ENCODE results near the gene BORCS6. TPM values are rescaled to one million over a fixed set of nuclear protein-coding genes. Genes with fewer than 3 reads are reported as not detected.
"Not testable (repeated sequence)": the region's sequence is repeated elsewhere in the genome, so short reads cannot be mapped to it uniquely, and the experiment has no call there.

Gene BORCS6
- total RNA-seq (2014; rRNA removed; shearing (Covaris generic)) = 4.0 and 5.5 TPM in 2 replicates
- 5.7 and 9.9 TPM in 2 replicates for polyA plus RNA-seq (2014; cell fraction: nucleus; rRNA removed)

DNA sequence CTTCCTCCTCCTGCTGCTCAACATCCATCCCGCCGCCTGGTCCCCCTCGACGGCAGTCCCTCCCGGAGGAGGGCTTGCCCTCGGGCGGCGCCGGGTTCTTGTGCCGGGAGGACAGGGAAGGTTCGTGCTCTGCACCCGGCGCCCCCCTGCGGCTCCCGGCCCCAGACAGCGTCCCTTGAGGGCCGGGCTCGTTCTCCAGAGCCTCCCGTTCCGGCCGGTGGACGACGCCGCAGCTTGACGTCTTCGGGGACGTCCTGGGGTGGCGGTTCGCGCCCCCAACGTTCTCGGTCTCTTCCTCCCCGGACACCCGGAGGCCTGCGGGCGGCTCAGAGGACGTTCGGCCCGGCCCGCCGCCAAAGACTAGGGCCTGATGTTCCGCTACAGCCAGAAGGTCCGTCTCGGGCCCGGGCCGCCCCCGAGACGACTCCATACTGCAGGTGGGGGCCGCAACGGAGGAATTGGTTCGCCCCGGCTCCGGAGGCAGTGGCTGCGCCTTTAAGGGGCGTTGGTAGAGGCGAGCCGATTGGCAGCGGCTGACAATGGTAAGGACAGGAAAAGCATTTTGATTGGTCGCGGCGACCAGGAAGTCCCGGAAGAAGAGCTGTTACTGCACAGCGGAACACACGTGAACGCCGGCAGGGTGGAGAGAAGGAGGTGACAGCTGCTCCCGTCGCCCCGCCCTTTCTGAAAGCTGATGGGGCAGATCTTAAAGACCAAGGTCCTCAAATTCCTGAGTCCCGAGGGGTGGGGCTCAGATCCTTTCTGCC is at the start of gene BORCS6:
TSS of gene BORCS6 (minus strand) at position 470 of the 767 bp plus-strand sequence. CDS start at position 430, 40 bp downstream.
- peak; percentile 98 for DNase-seq (ENCODE audit: extremely low read depth, low read depth)

- no peak for DNase-seq (ENCODE audit: extremely low read depth, low read depth)
Measured at GRCh38 chr17:8237886-8238285, 47.9 kb upstream of the BORCS6 start.

- no peak for DNase-seq (ENCODE audit: extremely low read depth, low read depth)
Measured at GRCh38 chr17:8237175-8237574, 47.2 kb upstream of the BORCS6 start.

GRCh38 chr17:8235676-8236075 is 45.7 kb upstream of the BORCS6 start:
- DNase-seq (ENCODE audit: extremely low read depth, low read depth) = no peak

GRCh38 chr17:8234361-8235270 is 44.6 kb upstream of the BORCS6 start:
- no peak for DNase-seq (ENCODE audit: extremely low read depth, low read depth)

GRCh38 chr17:8231701-8232100 is 41.7 kb upstream of the BORCS6 start:
- DNase-seq (ENCODE audit: extremely low read depth, low read depth) = no peak

- DNase-seq (ENCODE audit: extremely low read depth, low read depth) = no peak
Measured at GRCh38 chr17:8227238-8227581, 37.2 kb upstream of the BORCS6 start.

DNA sequence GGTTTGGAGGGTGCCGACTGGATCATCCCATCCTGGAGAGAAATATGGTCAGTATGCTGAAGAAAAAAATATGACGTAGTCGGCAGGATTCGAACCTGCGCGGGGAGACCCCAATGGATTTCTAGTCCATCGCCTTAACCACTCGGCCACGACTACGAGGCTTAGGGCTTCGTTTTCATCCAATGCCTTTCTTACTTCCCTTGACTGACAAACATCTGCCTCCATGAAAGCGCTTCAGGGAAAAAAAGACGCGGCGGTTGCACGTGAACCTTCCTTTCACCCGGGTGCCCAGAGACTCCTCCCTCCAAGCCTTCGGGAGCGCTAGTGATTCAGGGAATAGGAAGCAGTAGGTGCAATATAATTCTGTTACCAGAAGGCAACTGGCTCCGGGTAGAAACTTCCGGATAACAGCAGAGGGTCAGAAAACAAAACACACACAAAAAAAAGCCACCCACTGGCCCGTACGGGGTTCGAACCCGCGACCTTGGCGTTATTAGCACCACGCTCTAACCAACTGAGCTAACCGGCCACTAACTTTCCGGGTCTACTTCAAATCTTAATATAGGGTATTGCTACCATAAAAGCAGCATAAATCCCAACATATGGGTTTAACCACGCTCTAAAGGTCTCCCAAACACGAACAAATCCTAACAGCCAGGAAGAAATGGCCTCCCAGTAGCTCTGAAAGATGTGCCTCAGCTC is 36.7 kb upstream of the BORCS6 start:
- DNase-seq (ENCODE audit: extremely low read depth, low read depth) = peak; percentile 95

DNA sequence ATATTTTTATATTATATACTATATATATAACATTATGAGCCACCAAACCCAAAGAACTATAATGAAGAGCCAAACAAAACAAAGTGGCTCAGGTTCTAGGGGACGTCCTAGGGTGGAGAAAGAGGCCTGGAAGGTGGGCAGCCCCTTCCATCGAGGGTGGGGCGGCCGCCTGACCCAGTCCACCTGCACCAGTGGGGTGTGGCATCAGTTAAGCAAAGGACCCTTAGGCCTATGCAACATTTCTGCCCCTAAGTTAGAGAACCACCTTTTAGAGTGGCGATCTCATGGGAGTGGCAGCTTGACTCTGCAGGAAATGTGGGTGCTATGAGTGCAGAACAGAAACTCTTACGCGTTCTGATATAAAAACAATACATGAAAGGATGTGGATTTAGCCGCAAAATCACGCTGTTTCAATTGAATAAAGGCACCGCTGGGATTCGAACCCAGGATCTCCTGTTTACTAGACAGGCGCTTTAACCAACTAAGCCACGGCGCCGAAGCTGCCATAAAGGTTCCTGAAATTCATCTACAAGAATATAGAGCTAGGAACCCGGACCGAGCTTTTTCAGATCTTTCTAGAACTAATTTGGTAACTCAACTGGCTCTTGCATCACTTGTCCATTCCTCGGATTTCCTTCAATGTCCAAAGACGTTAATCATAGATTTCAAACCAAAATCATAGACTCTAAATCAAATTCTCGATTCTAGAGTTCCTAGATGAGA is 36.0 kb upstream of the BORCS6 start:
- peak; percentile 88 for DNase-seq (ENCODE audit: extremely low read depth, low read depth)

DNA sequence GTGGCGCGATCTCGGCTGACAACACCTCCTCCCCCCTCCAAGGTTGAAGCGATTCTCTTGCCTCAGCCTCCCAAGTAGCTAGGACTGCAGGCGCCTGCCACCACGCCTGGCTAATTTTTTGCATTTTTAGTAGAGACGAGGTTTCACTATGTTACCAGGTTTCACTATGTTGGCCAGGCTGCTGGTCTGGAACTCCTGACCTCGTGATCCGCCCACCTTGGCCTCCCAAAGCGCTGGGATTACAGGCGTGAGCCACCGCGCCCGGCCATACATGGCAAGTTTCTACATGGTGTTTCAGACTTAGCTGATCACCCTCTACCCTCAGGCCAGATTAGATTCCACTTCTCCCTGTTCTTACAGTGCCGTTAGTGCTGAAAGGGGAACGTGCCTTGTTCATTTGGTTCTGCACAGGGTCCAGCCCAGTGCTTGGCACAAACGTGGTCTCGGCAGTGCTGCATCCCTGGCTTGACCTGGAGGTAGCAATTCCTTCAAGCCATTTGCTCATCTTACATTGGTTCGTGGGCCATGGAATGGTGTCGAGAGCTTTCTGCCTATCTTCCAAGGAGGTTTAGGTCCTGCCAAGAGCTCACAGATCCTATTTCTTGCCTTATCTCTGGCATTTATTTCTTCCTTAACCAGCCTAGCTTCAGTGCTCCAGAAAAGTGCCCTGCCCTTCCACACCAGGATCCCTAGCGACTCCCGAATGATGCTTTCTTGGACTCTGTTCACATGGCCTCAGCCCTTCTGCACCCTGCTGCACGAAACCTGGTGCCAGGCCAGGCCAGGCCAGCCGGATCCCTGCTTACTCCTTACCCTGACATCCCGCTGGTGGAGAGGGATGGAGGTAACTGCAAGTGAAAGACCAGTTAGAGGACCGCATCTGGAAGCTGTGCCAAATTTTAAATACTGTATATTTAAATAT is 35.2 kb upstream of the BORCS6 start:
- no peak for DNase-seq (ENCODE audit: extremely low read depth, low read depth)

DNA sequence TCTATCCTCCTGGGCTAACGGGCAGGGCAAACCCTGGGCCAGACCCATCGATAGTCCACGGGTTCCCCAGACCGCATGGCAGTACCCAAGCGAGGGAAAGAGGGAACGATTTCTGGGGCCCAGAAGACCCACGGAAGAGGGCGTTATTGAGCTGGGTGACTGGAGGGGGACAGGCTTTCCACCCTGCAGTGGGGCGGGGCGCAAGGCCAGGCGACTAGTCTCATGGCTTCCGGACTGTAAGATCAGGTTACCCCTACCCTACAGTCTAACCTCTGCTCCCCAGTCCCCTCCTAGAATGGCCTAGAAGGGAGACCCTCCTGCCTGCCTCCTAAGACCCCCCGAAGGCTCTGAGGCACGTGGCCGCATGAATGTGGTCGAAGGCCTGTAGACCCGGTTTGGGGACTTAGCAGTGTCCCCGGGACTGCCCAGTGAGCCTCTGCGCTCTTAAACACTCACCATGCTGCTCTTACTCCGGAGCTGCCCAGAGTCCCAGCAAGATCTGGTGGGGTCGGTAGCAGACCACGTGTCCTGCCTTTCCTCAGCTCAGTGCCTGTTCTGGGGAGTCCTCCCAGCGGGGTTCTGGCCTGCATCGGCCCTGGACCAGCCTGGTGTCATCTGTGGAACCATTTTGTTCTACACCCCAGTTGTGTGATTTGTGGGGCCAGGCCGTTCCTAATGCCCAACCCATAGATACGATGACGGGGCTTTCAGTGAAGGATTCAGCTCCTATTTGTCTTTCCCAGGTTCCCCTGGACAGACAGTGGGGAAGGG is 33.6 kb upstream of the BORCS6 start:
- DNase-seq (ENCODE audit: extremely low read depth, low read depth) = peak; percentile 58

- DNase-seq (ENCODE audit: extremely low read depth, low read depth) = peak; percentile 96
Measured at GRCh38 chr17:8222630-8223355, 32.8 kb upstream of the BORCS6 start.

- peak; percentile 85 for DNase-seq (ENCODE audit: extremely low read depth, low read depth)
Measured at GRCh38 chr17:8222380-8222629, 32.3 kb upstream of the BORCS6 start.

DNA sequence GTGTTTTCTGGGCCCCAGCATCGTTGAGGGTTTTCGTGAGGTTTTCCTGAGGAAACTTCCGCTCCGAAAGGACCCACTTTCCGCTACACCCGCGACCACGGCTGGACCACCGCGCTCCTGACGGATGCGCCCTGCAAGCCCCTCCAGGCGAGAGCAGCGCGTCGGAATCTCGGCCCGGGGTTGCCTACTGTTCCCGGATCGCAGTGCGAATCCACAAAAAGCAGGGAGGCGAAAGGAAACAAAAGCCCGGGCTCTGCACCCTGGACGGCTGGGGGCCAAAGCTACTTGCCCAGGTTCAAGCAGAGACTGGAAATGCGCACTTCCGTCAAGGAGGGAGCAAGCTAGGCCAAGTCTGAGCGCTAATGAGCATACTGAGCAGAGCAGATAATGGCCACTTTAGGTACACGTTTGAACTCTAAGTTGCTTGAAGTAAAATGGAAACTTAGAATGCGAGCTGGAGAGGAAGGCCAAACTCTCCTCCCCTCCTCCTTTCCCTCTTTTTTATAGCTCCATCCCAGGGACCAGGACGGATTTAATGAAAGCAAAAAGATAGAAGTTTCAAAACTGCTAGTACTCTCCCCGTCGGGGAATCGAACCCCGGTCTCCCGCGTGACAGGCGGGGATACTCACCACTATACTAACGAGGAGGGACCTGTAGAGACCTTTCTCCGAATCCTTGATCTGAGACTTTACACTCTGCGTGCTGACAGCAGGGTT is 31.8 kb upstream of the BORCS6 start:
- DNase-seq (ENCODE audit: extremely low read depth, low read depth) = peak; percentile 93

DNA sequence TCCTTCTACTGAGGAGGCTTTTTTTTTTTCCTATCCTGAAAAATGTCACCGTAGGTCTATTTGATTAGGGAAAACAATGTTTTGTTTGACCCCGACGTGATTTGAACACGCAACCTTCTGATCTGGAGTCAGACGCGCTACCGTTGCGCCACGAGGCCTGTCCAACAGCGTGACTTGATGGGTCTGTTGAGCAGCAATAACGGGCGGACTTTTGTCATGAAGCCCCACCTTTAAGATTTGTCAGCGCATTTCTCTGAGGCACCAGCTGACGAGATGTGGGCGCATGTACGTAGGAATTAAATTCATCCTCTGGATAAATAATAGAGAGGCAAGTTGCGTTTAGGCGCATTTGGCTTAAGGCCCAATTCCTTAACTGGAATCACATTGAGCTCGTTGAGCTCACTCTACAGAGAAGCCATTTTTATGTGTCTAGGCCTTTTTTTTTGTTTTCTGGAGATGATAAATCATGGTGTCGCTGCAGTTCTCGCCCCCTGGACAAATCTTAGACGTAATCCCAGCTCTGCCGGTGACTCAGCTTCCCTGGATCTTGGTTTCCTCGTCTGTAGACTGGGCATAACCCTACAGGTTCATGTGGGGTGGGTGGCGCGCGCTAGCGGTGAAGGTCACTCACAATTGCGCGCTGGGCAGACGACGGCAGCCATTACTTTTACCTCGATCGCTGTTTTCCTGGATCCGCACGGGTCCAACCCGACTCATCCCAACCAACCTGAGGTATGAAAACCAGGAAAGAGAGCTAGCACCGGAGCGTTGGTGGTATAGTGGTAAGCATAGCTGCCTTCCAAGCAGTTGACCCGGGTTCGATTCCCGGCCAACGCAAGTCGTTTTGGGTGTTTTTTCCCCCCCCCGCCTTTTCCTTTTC is 31.0 kb upstream of the BORCS6 start:
- peak; percentile 97 for DNase-seq (ENCODE audit: extremely low read depth, low read depth)

DNA sequence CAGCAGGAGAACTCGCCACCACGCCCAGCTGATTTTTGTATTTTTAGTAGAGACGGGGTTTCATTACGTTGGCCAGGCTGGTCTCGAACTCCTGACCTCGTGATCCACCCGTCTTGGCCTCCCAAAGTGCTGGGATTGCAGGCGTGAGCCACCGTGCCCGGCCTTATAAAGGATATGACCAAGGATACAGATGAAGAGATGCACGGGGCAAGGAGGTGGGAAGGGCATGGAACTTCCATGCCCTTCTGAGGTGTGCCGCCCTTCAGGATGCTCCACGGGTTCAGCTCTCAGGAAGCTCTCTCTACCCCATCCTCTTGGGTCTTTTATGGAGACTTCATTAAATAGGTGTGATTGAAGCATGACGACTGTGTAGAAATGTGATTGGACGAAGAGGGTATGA is 24.0 kb upstream of the BORCS6 start:
- DNase-seq (ENCODE audit: extremely low read depth, low read depth) = not testable (repeated sequence)

Data from NCI-H460 (cell line).